GM19023 (cell line): Measurements from ENCODE around the gene LLGL2.

Source experiments
- ATAC-seq: cut with Tn5 transposase; IDR thresholded peaks from one replicate; pipeline ENCODE4 v1.9.1; 2021; ENCODE audit warnings: mild to moderate bottlenecking, moderate library complexity; ENCODE audit not compliant: unreplicated experiment

LLGL2 gene

DNA sequence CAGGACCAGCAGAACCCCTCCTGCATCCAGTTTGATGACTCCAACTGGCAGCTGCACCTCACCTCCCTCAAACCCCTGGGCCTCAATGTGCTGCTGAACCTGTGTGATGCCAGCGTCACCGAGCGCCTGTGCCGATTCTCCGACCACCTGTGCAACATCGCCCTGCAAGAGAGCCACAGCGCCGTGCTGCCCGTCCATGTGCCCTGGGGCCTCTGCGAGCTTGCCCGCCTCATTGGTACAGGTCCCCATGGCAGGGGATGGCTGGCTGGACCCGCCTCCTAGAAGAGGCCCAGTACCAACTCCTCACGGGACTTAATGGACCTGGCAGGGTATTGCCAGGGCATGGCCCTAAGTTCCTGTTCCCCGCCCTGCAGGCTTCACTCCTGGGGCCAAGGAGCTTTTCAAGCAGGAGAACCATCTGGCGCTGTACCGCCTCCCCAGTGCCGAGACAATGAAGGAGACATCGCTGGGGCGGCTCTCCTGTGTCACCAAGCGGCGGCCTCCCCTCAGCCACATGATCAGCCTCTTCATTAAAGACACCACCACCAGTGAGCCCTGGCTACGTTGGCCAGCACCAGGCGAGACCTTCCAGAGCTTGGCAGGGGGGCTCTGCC lies 32.8 kb upstream of the LLGL2 start:
- no peak for ATAC-seq

DNA sequence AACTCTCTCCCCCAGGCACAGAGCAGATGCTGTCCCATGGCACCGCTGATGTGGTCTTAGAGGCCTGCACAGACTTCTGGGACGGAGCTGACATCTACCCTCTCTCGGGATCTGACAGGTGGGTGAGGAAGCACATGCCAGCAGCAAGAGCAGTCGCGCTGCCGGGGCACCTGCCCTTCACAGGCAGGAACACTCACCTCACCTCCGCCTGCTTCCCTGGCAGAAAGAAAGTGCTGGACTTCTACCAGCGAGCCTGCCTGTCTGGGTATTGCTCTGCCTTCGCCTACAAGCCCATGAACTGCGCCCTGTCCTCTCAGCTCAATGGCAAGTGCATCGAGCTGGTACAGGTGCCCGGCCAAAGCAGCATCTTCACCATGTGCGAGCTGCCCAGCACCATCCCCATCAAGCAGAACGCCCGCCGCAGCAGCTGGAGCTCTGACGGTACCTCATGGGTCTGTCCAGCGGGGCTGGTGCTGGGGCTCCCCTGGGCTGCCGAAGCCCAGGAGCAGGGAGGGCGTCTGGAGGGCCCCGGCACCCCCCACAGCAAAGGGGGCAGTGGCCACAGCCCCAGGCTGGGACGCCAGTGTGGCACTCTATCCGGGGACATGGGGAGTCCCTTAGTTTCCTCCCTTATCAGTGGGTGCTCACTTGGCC lies 31.9 kb upstream of the LLGL2 start:
- ATAC-seq = no peak

DNA sequence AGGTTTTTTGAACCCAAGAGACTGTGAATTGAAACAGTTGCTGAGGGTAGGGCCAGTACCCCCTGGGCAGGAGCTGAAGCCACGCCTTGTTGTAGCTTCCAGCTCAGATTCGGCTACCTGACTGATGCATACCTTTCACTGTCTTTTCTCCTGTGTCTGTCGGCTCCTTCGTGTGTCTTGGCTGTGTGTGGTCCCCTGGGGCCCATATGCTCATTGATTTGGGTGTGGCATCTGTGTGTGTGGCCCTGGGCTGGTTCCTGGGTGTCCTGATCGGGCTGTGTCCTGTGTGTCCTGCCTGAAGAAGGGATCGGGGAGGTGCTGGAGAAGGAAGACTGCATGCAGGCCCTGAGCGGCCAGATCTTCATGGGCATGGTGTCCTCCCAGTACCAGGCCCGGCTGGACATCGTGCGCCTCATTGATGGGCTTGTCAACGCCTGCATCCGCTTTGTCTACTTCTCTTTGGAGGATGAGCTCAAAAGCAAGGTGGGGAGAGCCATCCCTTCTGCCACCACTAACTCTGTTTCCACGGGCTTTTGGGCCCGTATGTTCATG lies 31.1 kb upstream of the LLGL2 start:
- ATAC-seq = no peak

DNA sequence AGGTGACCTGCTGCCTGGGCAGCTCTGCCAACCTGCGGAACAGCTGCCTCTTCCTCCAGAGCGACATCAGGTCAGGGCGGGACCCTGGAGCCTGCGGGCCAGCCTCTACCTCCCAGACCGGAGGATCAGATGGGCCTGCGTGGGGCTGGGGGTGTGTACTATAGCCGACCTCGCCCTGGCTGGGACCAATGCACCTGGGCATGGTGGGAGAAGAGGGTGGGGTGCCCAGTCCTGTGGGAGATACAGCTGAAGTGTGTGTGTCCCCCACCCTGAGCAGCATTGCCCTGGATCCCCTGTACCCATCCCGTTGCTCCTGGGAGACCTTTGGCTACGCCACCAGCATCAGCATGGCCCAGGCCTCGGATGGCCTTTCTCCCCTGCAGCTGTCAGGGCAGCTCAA lies 29.5 kb upstream of the LLGL2 start:
- no peak for ATAC-seq

DNA sequence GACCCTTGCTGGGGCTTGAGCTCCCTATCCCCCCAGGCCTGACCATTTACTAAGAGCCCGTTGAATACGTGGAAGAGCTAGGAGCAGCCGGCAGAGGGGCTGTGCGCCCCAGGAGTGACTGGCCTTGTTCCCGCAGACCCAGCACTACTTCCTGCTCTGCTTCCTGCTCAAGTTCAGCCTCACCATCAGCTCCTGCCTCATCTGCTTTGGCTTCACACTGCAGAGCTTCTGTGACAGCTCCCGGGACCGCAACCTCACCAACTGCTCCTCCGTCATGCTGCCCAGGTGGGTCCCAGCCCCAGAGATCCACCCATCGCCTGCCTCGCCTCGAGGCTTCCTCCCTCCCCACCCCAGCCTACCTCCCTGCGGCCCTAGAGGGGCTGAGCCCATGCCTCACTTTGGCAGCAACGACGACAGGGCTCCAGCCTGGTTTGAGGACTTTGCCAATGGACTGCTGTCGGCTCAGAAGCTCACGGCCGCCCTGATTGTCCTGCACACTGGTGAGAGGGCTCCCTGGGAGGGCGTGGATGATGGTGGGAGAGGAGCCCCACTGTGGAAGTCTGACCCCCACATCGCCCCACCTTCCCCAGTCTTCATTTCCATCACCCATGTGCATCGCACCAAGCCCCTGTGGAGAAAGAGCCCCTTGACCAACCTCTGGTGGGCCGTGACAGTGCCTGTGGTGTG lies 27.3 kb upstream of the LLGL2 start:
- no peak for ATAC-seq

DNA sequence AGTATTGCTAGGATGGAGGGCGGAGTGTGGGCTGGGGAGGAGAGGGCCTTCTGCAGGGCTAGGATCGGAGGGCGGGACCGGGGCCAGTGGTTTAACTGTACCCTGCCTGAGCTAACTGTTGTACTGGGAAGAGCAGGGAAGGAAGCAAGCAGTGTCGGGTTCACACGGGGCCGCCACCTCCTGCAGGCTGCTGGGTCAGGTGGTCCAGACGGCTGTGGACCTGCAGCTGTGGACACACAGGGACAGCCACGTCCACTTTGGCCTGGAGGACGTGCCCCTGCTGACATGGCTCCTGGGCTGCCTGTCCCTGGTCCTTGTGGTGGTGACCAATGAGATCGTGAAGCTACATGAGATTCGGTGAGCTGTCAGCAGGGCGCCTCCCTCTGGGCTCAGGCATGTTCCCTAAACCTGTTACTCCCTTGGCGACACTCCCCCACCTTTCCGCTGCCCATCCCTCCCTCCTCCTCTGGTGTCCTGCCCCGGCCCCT lies 26.7 kb upstream of the LLGL2 start:
- ATAC-seq = no peak

DNA sequence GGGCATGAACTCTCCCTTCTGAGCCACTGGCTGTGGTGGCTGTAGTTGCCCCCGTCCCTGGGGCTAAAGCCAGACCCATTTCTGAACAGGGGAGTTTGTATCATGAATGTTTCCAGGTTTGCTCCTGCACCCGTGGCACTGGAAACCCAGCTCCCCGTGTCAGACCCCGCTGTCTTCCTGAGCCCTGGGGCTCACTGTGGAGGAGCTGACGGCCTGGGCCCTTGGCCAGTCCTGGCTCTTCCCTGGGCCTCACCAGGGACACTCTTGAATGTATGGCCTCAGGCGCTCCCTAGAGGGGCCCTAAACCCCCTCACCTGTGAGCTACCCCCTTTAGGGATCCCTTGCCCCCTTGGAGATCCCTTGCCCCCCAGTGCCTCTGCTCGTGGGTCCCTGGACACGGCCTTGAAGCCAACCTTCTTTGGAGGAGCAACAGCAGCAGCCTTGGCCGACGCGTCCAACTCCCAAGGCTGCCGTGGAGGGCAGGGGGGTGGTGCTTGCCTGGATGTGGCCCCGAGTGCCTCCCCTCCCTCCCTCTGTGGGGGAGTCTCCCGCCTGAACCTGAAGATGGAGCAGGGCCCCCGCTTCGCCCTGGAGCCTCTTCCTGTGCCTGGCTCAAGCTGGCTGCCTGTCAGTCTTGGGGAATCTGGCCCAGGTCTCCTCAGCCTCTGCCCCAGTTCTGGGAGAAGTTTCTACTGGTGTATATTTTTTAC lies 26.0 kb upstream of the LLGL2 start:
- ATAC-seq = no peak

DNA sequence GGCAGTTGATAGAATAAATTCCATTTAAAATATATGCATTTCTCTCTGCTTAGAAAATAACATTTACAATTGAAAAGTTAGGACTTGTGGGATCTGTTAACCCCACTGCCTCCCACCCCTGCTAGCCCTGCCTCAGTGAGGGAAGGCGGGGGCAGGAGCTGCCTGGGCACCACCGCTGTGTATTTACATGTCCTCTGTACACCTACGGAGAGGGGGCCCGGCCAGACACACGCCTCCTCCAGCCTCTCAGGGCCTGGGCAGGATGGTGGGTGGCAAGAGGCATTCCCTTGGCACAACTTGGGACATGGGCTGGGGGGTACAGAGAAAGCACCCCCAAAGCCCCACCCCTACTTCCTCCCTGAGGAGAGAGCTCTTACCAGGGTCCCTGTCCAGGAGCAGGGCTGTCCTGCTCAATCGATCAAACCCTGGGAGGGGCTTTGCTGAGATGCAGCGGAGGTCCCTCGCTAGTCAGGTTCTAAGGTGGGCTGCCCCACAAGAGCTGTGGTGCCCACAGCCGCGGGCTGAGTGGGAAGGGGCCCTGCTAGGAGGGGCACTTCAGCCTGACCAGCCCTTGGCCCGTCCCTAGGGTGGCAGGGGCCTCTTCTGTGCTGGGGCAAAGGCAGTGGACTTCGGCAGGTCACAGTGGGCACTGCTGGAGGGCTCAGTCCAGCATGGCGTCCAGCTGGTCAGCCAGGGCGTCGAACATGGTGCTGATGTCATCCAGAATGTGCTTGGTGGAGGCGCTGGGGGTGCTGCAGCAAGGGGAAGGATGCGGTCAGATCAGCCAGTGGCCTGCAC lies 24.9 kb upstream of the LLGL2 start:
- no peak for ATAC-seq

DNA sequence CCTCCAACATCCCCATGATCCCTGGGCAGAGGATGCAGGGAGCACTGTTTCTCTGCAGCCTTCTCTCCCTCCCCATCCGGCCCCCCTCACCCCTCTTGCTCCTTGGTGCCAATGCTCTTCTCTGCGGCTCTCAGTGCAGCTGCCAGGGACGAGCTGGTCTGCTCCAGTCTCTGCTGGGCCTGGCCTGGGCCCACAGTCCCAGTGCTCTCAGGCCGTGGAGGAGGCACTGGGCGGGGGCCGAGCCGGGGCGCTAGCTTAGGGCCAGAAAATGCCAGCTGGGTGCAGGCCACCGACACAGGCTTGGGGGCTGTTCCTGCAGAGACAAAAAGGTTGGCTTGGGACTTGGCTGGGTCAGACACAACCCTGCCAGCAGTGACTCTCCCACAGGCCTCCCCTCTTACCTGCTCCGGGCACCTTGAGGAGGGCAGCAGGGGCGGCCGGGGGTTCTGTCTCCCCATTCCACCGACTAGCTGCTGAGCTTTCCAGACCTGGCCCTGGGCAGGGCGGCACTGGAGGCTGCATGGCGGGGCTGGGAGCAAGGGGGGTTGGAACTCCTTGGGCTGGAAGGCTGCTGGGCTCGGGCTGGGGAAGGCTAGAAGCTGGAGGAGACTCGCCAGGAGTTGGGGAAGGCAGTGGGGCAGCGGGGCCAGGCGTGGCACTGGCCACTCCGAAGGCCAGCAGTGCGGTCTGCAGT lies 24.0 kb upstream of the LLGL2 start:
- ATAC-seq = no peak

DNA sequence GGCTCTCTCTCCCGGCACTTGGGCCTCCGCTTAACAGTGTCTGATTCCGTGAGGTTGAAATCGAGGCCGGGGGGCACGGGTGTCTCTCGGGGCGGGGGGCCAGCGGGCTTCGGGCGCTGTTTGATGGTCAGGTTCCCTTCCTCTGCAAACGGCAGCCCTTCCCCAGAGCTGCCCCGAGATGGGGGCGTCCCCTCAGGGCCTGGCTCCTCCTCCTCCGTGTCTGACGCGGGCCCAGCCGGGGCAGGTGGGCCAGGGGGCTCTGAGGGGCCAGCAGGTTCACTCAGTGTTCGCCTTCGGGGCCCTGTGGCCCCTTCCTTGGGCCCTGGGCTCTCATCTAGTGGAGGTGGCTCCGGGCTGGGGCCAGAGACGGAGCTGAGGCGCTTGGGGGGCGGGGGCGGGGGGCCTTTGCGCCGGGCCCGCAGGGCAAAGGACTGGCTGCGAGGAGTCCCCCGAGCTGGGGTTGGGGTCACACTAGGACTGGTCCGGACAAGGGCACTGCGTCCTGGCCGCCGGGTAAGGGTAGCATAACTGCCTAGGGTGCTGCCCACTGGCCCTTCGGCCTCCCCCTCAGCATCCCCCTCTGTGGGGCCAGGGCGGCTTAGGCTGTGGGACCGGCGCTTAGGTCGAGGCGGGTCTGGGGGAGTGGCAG lies 23.3 kb upstream of the LLGL2 start:
- ATAC-seq = no peak

DNA sequence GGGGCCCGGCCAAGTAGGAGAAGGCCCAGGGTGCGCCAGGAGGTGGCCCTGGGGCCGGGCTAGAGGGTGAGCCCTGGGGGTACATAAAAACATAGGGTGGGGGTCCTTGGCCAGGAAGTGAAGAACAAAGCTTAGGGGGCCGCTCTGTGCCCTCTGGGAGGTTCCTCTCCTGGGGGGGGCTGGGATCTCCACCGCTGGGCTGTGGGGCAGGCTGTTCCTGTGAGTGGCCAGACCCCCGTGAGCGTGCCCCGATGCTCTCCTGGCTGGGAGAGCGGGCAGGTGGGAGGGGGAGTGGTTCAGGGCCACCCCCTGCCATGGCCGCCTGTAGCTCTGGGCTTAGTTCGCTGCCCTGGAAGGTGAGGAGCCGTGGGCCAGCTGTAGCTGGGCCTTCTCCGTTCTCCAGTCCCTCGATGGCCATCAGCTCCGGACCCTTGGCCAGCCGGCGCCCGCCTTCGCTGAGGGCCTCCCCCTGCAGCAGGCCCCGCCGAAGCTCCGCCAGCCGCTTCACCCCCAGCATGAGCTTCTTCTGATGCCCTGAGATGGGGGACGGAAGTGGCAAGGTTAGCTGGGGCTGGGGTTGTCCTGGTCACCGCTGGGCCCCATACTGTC lies 22.7 kb upstream of the LLGL2 start:
- ATAC-seq = no peak

DNA sequence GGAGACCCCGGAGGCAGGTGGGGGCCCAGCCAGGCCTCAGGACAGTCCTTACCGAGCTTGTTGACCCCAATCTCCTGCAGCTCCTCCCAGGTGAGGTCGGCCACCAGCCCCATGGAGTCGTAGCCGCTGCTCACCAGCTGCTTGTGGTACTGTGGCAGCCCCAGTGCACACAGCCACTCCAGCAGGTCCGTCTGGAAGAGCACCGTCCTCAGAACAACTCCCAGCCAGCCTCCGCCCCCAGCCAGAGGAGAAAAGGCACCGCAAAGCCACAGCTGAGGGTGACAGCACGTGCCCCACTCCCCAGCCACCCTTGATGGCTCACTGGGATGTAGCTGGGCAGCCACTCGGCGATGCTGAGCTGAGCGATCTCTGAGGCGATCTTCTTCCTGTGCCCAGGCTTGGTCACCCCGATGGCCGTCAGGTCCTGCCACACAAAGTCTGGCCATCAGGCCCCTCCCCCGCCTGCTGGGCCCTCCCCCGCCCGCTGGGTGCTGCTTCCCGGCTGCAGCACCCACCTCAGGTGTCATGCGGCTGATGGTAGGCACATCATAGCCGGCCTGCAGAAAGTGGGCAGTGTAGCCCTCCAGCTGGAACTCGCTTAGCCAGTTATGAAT lies 22.1 kb upstream of the LLGL2 start:
- no peak for ATAC-seq

DNA sequence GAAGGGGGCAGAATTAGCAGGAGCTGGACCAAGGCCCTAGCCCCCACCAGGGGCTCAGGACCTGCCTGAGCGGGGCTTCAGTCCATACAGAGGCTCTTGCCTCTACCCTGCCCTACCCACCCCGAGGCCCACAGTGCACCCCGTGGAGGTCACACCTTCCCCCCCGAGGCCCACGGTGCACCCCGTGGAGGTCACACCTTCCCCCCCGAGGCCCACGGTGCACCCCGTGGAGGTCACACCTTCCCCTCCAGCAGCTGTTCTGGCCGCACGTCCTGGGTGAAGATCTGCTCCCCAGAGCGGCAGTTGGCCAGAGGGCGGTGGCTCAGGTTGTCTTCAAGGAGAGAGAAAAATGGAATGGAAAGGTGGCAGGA lies 21.5 kb upstream of the LLGL2 start:
- no peak for ATAC-seq

DNA sequence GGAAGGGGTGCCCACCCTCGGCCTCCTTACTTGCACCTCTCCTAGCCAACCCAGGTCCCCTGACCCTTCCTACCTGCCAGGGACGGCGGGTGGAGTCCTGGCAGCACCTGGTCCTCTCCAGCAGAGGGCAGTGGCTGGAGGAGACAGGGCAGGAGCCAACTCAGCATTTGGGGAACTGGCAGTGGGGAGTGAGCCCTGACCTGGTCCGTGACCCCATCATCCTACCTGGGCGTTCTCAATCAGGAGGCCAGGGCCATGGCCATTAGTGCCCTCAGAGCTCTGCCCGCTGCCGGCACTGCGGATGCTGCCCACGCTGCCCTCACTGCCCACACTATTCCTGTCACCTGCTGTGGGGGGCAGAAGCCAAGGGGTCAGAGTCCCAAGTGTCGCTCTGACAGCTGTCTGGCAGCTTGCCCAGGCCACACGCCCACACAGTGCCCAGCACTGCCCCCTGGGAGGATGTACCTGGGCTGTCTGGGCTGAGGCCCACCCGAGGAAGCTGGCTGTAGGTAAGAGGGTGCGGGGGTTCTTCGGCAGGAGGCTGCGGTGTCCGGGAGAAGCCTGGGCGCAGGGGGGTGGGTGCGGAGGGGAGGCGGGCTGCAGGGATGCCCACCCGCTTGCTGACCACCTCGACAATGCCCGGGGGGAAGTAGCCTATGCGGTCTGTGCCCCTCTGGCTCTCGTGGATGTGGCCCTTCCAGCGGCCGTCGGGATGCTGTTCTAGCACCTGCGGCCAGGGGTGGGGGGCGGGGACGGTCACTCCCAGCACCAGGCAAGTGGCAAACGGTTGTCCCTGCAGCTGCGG lies 20.9 kb upstream of the LLGL2 start:
- ATAC-seq = no peak

DNA sequence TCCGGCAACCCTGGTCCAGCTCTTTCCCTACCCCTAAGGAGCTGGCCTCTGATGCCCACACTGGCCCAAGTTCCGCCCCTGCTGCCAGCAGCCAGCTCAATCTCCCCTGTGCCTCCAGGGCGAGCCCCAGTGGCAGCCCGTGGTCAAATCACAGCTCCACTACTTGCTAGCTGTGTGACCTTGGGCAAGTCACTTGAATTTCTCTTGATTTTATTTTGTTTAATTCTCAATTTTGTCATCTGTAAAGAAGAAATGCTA lies 20.4 kb upstream of the LLGL2 start:
- no peak for ATAC-seq

DNA sequence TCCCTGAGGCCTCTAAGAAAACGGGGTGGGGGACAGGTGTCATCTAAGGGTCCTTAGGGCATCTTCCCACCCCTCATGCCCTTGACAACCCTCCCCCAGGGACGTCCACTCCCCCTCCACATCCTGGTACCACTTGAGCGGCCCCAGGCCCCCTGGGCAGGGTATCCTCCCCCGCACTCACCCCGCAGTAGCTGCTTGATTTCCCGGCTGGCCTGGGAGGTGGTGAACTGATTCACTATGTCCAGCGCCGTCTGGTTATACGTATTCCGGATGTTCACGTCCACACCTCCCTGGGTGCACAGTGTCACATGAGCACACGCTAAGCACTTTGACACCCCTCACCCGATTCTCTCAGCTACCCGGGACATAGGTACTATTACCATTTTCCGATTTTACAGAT lies 19.9 kb upstream of the LLGL2 start:
- no peak for ATAC-seq

DNA sequence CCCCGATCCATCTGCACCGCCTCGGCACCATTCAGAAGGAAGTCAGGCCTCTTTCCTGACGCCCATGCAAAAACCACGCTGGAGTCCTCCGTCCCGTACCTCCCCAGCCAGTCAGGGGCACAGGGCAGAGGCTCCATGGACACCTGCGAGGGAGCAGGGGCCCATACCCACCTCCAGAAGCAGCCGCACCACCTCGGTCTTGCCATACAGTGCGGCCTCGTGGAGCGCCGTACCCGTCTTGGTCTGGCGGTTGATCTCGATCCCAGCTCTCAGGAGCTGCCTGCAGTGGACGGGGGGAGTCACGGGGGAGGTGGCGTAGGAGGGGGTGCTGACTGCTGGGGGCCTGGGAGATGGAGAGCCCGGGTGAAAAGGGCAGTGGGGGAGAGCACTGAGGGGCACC lies 19.4 kb upstream of the LLGL2 start:
- no peak for ATAC-seq

DNA sequence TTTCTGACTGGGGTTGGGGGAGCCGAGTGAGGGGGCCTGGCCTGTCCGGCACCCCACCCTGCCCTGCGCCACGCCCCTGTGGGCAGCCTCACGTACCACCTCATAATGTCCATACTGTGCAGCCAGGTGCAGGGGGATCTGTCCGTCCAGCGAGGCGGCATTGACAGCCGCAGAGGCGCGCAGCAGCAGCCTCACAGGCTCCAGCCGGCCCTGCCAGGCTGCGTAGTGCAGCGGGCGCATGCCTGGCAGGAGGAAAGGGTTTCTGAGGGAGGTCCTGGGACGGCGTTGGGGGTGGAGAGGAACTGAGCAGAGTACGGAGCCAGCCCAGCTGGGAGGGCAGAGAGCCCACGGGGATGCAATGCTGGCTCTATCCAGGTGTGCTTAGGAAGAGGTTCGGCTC lies 18.6 kb upstream of the LLGL2 start:
- ATAC-seq = no peak
